CD4-positive, alpha-beta T cell (primary cell): ENCODE data around the gene CLCN6. TPM values are rescaled to one million over a fixed set of nuclear protein-coding genes. Genes with fewer than 3 reads are reported as not detected.

ENCODE experiments used
- ATAC-seq: fragments of 200-7000 bp; cut with Tn5 transposase; one replicate; pipeline ENCODE4 v1.10.0; 2022; ENCODE audit warnings: mild to moderate bottlenecking; ENCODE audit not compliant: poor library complexity
- CTCF ChIA-PET: fragments of 350-600 bp; sonication (Branson Sonifier 250); formaldehyde crosslinking; loops from one replicate; lab custom pipeline; 2021; ENCODE audit warnings: antibody characterized with exemption, inconsistent platforms; lab: Charles Lee
- POLR2A ChIA-PET: fragments of 350-600 bp; sonication (Branson Sonifier 250); formaldehyde crosslinking; loops from one replicate; lab custom pipeline; 2021; ENCODE audit warnings: antibody characterized with exemption, inconsistent platforms; lab: Charles Lee
- DNase-seq, 14 experiments: peaks; one replicate each; pipeline ENCODE4 v3.0.0-alpha.2; 2013 to 2020; ENCODE audit warnings: mixed read lengths in 2 of 14
- H3K27ac ChIP-seq, 2 donors: one replicate each; pipeline versions ENCODE4 v1.5.1 to v1.7.0; 2013; ENCODE audit warnings: low read length in 2 of 2, low read depth in 1 of 2, mild to moderate bottlenecking in 1 of 2
- H3K27me3 ChIP-seq, 2 experiments: 1 replicate in 1 of 2; 2 replicates in 1 of 2; pipeline versions ENCODE4 v1.6.1 to v1.7.0; 2013; ENCODE audit warnings: low read length in 2 of 2, control low read depth in 1 of 2, mild to moderate bottlenecking in 1 of 2, moderate library complexity in 1 of 2; ENCODE audit not compliant: insufficient read depth in 2 of 2, control insufficient read depth in 1 of 2
- H3K36me3 ChIP-seq: one replicate; pipeline ENCODE4 v1.6.1; 2013; ENCODE audit warnings: low read length, control low read depth; ENCODE audit not compliant: insufficient read depth
- H3K4me1 ChIP-seq: one replicate; pipeline ENCODE4 v1.6.1; 2013; ENCODE audit warnings: low read length, control low read depth; ENCODE audit not compliant: insufficient read depth
- H3K4me3 ChIP-seq: one replicate; pipeline ENCODE4 v1.5.1; 2013; ENCODE audit warnings: mild to moderate bottlenecking, low read length, moderate library complexity
- H3K9me3 ChIP-seq, 2 experiments: 1 replicate in 1 of 2; 2 replicates in 1 of 2; pipeline versions ENCODE4 v1.6.1 to v1.7.0; 2013; ENCODE audit warnings: low read length in 2 of 2, mild to moderate bottlenecking in 2 of 2, control low read depth in 1 of 2, moderate library complexity in 1 of 2; ENCODE audit not compliant: control insufficient read depth in 1 of 2, insufficient read depth in 1 of 2
- H3K27ac Mint-ChIP-seq: one replicate; pipeline ENCODE4 v1.8.0; 2020; ENCODE audit warnings: mixed read lengths
- H3K27me3 Mint-ChIP-seq: one replicate; pipeline ENCODE4 v1.8.0; 2021; ENCODE audit warnings: mixed read lengths
- H3K36me3 Mint-ChIP-seq: one replicate; pipeline ENCODE4 v1.8.0; 2021; ENCODE audit warnings: low read depth, mixed read lengths
- H3K4me1 Mint-ChIP-seq: one replicate; pipeline ENCODE4 v1.8.0; 2021; ENCODE audit warnings: low read depth, mixed read lengths
- H3K4me3 Mint-ChIP-seq: one replicate; pipeline ENCODE4 v1.8.0; 2020; ENCODE audit warnings: mild to moderate bottlenecking, mixed read lengths
- H3K9me3 Mint-ChIP-seq: one replicate; pipeline ENCODE4 v1.8.0; 2020; ENCODE audit warnings: mixed read lengths
- intact Hi-C, 2 experiments: fragments of 100-400 bp; cut with DNase I in 1 of 2; cut with micrococcal nuclease in 1 of 2; formaldehyde crosslinking; loops; one replicate each; pipeline versions ENCODE4 v1.15.1 to v1.9.0; 2023 to 2025; cut with DNase I, micrococcal nuclease
- total RNA-seq, 174 experiments: library from RNA in 2 of 174; stranded (reverse) in 2 of 174; gene quantifications; one replicate each; pipeline ENCODE4 v1.2.3 and lab custom pipeline; 2021 to 2026
- TF ChIP-seq, protein P1 (sequence below): fragments of 200-600 bp; IDR thresholded peaks from one replicate; pipeline ENCODE4 v1.8.0; 2022; ENCODE audit warnings: antibody characterized with exemption, mild to moderate bottlenecking

The CLCN6 gene
- total RNA-seq, 2 experiments from 2014 or later, result 10.9 to 11.2 TPM

DNA sequence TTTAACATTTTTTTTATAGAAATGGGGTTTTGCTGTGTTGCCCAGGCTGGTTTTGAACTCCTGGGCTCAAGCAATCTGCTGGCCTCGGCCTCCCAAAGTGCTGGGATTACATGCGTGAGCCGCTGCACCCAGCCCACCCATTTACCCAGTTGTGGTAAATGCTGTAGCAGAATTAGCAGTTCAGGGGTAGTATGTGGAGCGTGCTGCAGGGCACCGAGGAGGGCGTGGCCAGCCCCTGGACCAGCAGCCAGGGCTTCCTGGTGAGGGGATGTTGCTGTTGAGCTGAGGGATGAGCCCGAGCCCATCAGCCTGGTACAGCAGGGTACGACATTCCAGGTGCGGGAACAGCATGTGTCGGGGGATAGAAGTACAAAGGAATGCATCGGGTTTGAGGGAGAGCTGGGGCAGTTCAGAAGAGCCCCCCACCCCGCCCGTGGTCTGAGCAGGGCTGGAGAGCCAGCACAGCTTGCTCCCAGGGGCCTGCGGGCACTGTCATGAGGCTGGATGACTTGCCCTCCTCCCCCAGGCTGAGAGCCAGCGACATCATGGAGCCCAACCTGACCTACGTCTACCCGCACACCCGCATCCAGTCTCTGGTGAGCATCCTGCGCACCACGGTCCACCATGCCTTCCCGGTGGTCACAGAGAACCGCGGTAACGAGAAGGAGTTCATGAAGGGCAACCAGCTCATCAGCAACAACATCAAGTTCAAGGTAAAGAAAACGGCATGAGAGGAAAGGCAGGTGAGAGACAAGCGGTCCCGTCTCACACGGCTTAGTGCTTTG lies 29.6 kb downstream of the CLCN6 start:
- ChIA-PET CTCF (no interaction called here), POLR2A (no interaction called here)
- Histone ChIP-seq H3K27ac (no peak overlapping the region), H3K36me3 (peaks cover 59% of the 10 kb centered on the region), H3K4me1 (peaks cover 4% of the 10 kb centered on the region), H3K27me3 (no peaks in the 10 kb centered on the region), H3K4me3 (no peak overlapping the region), H3K9me3 (no peaks in the 10 kb centered on the region)
- intact Hi-C loops, result loop anchor here (5.0 kb wide), 4 partner anchors 72 to 397 kb away; partner anchors contain the start of genes MFN2 (in 1 of the 2) and VPS13D (in 1 of the 2)
- H3K27ac Mint-ChIP-seq, result no peak overlapping the region
- no peak overlapping the region for H3K4me3 Mint-ChIP-seq
- DNase-seq (no peak), ATAC-seq (no peak)
- no peaks in the 10 kb centered on the region for H3K27me3 Mint-ChIP-seq
- H3K36me3 Mint-ChIP-seq, result peaks cover 78% of the 10 kb centered on the region
- H3K9me3 Mint-ChIP-seq, result no peaks in the 10 kb centered on the region
- TF ChIP-seq, protein P1, sequence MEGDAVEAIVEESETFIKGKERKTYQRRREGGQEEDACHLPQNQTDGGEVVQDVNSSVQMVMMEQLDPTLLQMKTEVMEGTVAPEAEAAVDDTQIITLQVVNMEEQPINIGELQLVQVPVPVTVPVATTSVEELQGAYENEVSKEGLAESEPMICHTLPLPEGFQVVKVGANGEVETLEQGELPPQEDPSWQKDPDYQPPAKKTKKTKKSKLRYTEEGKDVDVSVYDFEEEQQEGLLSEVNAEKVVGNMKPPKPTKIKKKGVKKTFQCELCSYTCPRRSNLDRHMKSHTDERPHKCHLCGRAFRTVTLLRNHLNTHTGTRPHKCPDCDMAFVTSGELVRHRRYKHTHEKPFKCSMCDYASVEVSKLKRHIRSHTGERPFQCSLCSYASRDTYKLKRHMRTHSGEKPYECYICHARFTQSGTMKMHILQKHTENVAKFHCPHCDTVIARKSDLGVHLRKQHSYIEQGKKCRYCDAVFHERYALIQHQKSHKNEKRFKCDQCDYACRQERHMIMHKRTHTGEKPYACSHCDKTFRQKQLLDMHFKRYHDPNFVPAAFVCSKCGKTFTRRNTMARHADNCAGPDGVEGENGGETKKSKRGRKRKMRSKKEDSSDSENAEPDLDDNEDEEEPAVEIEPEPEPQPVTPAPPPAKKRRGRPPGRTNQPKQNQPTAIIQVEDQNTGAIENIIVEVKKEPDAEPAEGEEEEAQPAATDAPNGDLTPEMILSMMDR, result no peak
- H3K4me1 Mint-ChIP-seq, result peaks cover 5% of the 10 kb centered on the region

DNA sequence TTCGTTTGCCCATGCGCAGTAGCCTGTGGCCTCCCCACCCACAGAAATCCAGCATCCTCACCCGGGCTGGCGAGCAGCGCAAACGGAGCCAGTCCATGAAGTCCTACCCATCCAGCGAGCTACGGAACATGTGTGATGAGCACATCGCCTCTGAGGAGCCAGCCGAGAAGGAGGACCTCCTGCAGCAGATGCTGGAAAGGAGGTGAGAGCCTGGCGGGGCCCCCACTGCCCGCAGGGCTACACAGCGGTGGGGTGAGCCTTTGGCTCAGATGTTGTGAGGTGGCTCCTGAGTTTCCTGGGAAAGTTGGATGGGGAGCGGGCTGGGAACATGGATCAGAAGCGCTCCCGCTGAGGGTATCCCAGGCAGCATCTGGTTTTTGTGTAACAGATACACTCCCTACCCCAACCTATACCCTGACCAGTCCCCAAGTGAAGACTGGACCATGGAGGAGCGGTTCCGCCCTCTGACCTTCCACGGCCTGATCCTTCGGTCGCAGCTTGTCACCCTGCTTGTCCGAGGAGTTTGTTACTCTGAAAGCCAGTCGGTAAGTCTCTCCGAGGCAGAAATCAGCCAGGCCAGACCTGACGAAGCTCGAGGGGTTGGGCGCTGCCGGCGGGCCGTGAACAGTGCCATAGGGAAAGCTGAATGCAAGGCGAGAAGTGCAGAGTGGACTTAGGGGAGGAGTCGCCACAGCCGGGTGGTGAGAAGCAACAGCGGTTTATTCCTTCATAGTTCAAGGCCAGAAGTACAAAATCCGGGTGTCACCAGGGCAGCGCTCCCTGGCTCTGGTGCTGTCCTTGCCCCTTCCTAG lies 31.2 kb downstream of the CLCN6 start:
- peaks cover 73% of the 10 kb centered on the region for H3K36me3 ChIP-seq
- Mint-ChIP-seq H3K36me3 (peaks cover 84% of the 10 kb centered on the region), H3K27me3 (no peaks in the 10 kb centered on the region), H3K9me3 (no peaks in the 10 kb centered on the region), H3K4me3 (no peak overlapping the region), H3K27ac (no peak overlapping the region), H3K4me1 (peaks cover 5% of the 10 kb centered on the region)
- H3K27ac ChIP-seq, result no peak overlapping the region
- no peaks in the 10 kb centered on the region for H3K9me3 ChIP-seq
- ChIA-PET CTCF (no interaction called here), POLR2A (interaction anchor here (5.3 kb wide), 1 partner anchor 71 kb away, joined by 35 read pairs; no protein-coding TSS in a partner anchor)
- TF ChIP-seq, protein P1, result no peak
- H3K27me3 ChIP-seq, result no peaks in the 10 kb centered on the region
- intact Hi-C loops, result loop anchor here (5.0 kb wide), 4 partner anchors 70 to 395 kb away; partner anchors contain the start of genes MFN2 (in 1 of the 2) and VPS13D (in 1 of the 2)
- H3K4me1 ChIP-seq, result peaks cover 4% of the 10 kb centered on the region
- H3K4me3 ChIP-seq, result no peak overlapping the region
- ATAC-seq (no peak), DNase-seq (no peak)

DNA sequence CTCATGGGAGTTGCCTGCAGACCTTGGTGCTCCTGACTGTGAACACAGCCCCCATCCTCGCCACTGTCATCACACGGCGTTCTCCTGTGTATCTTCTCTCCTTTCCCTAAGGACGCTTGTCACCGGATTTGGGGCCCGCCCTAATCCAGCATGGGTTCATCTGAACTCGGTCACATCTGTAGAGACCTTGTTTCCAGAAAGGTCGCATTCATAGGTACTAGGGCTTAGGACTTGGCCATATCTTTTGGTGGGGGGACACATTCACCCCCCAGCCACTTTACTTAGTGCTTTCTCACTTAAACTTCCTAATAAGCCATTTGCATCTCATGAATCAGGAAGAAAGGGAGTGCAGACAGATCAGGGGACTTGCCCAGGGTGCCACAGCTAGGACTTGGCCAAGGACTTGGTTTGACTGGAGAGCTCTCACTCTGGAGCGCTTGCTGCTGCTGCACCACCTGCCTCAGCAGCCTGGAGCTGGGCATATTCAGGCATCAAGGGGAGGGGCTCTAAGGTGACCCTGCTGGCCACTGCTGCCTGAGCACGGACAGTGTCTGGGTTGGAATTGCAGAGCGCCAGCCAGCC lies 31.9 kb downstream of the CLCN6 start:
- H3K27me3 ChIP-seq, result no peaks in the 10 kb centered on the region
- CTCF ChIA-PET, result interaction anchor here (0.7 to 1.4 kb wide), 3 partner anchors 32 to 73 kb away, joined by 3 to 15 read pairs (median 7); partner anchors contain the start of genes CLCN6 and MTHFR
- ATAC-seq (no peak), DNase-seq (no peak)
- POLR2A ChIA-PET, result interaction anchor here (0.9 to 5.3 kb wide), 2 partner anchors 32 to 70 kb away, joined by 3 to 35 read pairs; partner anchors contain the start of genes CLCN6 and MTHFR
- Mint-ChIP-seq H3K4me3 (no peak overlapping the region), H3K9me3 (no peaks in the 10 kb centered on the region), H3K27me3 (no peaks in the 10 kb centered on the region), H3K36me3 (peaks cover 84% of the 10 kb centered on the region), H3K27ac (no peak overlapping the region), H3K4me1 (peaks cover 5% of the 10 kb centered on the region)
- intact Hi-C loops, result loop anchor here (1.0 to 5.0 kb wide), 9 partner anchors 56 to 394 kb away; partner anchors contain the start of genes MFN2 (in 1 of the 2) and VPS13D (in 1 of the 2)
- H3K4me1 ChIP-seq, result peaks cover 4% of the 10 kb centered on the region
- no peak overlapping the region for H3K27ac ChIP-seq
- TF ChIP-seq, protein P1, result no peak
- H3K4me3 ChIP-seq, result no peak overlapping the region
- peaks cover 73% of the 10 kb centered on the region for H3K36me3 ChIP-seq
- no peaks in the 10 kb centered on the region for H3K9me3 ChIP-seq
